GM15510 (cell line): ENCODE data around the gene TIPIN.

ENCODE experiments used
- POLR2A ChIP-seq: IDR thresholded peaks from 3 replicates; pipeline ENCODE4 v1.6.1; 2011; ENCODE audit warnings: borderline replicate concordance; ENCODE audit not compliant: insufficient read length; ENCODE audit errors: extremely low read depth

TIPIN gene

DNA sequence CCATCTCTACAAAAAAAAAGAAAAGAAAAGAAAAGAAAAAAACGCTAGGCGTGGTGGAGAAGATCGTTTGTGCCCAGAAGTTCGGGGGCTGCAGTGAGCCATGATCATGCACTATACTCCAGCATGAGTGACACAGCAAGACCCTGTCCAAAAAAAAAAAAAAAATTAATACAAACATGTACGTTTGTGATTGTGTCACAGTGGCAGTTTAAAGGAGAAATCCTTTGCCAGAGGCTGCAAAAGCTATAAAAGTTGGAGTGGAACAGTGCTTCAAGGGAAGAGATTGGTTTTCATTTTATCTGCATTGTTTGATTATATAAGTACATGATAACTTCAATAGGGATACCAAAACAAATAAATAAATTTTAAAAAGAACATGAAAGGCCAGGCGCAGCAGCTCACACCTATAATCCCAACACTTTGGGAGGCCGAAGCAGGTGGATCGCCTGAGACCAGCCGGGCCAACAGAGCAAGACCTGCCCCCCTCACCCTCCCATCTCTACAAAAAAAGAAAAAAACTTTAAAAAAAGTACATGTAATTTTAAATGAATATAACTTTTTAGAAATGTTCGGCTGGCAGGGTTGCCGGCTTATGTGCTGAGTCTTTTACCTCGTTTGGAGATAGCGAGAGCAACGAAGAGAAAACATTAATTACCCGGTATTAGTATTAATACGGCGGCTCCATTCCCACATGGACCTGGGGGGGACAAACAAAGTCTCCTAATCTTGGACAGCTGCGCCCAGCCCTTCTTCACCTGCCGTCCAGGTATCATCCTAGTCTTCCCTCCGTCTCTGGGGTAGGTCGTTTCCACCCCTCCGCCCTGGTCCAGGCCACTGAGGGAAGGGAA is 63.7 kb downstream of the TIPIN start:
- no peak for TF ChIP-seq POLR2A

DNA sequence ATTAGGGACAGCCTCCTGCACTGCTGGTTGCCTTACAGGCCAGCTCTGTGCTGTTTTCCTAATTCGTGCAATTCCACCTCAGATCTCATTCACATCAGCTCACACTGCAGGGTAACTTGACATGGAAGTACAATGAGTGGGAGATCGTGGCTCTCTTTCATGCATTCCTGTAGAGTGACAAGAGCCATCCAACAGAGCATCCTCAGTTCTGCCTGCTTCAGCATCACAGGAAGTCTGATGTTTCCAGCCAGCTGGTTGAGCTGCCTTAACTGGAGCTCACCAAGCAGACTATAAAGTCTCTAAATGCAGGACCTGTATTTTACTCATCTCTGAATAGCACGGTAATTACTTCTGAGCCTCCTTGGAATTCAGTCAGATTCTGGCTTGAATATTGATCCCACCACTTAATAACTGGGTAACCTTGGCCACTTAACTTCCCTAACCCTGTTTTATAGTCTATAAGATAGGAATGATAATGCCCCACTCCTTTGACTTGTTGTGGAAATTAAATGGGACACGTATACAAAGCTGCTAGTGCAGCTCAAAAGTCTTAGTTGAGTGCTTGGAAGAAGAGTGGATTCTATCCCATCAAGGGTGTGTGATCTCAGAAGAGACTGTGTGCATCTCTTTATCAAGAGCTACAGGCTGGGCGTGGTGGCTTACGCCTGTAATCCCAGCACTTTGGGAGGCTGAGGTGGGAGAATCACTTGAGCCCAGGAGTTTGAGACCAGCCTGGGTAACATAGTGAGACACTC is 64.5 kb downstream of the TIPIN start:
- TF ChIP-seq POLR2A = no peak

DNA sequence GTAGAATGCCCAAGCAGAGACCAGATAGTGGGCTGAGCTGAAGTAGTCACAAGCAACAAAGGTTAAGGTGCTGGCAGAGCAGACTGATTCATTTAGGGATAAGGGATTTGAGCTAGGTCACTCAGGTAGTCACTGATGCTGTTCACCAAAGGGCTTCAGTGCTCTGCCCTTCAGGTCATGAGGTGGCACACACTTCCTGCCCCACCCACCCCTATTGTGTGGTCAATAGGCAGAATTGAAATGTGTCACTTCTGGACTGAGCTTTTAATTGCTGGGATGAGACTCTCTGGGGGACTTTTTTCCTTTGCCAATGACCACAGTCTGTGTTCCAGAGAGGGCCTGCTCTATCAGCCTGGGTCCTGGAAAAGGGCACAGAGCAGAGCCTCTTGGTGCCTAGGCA is 66.0 kb downstream of the TIPIN start:
- TF ChIP-seq POLR2A = no peak

DNA sequence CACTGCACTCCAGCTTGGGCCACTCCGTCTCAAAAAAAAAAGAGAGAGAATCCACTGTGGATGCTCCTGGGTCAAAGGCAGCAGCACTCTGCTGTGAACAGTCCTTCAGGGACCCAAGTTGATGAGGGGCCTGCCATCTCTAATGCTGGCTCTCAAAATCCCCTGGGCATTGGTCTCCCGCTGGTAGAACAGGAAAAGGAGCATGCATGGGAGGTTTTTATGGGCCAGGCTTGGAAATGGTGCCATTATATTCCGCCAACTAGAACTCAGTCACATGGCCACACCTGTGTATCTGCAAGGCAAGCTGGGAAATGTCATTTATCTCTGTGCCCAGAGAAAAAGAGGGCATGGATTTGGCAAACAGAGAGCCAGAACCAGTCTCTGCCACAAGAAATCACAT is 66.5 kb downstream of the TIPIN start:
- TF ChIP-seq POLR2A = no peak

DNA sequence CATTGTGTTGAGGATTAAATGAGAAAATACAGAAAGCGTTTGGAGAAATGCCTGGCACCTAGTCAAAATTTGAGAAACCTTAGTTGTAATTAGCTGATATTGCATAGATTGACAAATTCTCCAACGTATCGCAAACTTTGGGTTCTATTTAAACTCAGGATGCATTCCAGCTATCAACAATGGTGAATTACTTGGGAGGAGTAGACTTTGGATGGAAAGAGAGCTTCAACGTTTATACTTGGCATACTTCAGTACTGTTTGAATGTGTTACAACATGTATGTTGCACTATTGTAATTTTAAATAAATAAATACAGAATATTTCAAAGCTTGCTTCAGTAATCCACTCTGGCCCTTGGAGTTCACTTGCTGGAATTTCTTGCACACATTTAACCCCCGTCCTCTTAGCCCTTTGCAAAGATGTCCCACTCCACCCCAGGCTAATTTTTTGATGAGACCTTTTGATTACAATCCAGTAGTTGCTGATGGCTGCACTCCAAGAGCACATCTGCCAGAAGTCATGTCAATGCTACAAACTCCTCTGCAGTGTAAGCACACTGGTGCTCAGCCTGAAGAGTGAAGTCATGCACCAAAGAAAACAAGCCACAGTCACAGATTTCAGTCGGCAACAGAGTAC is 67.8 kb downstream of the TIPIN start:
- no peak for TF ChIP-seq POLR2A

DNA sequence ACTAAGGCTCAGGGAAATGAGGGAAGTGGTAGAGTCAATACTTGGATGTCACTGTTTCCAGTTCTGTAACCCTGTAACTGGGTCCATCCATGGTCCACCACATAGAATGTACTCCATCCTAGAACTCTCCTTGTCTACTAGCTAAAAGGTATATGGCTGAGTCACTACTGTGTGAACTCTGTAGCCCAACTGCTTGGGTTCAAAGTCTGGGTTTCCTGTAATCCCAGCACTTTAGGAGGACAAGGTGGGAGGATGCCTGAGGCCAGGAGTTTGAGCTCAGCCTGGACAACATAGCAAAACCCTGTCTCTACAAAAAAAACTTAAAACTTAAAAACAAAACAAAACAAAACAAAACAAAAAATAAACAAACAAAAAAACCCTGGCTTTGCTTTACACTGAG is 68.4 kb downstream of the TIPIN start:
- no peak for TF ChIP-seq POLR2A

DNA sequence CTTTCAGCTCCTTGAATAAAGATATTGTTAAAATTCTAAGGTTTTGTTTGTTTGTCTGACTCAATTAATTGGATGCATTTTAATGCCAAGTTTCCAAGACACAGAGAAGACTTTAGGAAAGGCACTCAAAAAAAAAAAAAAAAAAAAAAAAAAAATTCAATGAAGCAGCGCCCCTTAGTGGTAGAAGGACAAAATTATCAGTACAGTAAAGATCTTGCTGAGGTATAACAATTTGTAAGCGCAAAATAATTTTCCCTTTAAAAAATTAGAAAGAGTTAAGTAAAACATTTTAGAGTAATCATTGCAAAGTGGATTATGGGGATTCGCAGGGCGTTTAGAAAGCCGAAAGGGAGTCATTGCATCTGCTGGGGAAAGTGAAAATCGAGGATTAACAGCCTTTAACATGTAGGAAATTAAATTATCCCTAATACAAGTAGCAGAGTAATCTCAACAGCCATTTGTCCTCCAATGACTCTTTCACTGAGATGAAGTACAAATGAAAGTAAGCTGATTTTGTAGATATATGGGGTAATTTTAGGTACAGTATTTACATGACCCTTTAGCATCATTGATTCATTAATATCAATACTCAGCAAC is 68.9 kb downstream of the TIPIN start:
- no peak for TF ChIP-seq POLR2A
